ENCODE measurements around the gene GNAZ.
"Not testable (repeated sequence)": the region's sequence is repeated elsewhere in the genome, so short reads cannot be mapped to it uniquely, and the experiment has no call there.

- not testable (repeated sequence) for TF ChIP-seq EZH2 (IDR thresholded peaks at IDR 0.05; ENCODE audit: low read depth)
- TF ChIP-seq, protein P1, sequence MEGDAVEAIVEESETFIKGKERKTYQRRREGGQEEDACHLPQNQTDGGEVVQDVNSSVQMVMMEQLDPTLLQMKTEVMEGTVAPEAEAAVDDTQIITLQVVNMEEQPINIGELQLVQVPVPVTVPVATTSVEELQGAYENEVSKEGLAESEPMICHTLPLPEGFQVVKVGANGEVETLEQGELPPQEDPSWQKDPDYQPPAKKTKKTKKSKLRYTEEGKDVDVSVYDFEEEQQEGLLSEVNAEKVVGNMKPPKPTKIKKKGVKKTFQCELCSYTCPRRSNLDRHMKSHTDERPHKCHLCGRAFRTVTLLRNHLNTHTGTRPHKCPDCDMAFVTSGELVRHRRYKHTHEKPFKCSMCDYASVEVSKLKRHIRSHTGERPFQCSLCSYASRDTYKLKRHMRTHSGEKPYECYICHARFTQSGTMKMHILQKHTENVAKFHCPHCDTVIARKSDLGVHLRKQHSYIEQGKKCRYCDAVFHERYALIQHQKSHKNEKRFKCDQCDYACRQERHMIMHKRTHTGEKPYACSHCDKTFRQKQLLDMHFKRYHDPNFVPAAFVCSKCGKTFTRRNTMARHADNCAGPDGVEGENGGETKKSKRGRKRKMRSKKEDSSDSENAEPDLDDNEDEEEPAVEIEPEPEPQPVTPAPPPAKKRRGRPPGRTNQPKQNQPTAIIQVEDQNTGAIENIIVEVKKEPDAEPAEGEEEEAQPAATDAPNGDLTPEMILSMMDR (conservative IDR thresholded peaks at IDR 0.05), result not testable (repeated sequence)
Observed at GRCh38 chr22:23021660-23022353, 48.5 kb upstream of the GNAZ start.
